K562 (cell line): ENCODE results near the gene HNRNPD. TPM values are rescaled to one million over a fixed set of nuclear protein-coding genes. Genes with fewer than 3 reads are reported as not detected.

Experiments used
- ATAC-seq: fragments of 200-7000 bp; cut with Tn5 transposase; 3 replicates; pipeline ENCODE4 v1.9.1; 2020; ENCODE audit warnings: moderate library complexity
- BruUV-seq: library from RNA; stranded (reverse); fragments of 400-500 nt; replicated peaks from 2 replicates; lab custom pipeline; 2021; lab: Mats Ljungman, UMichigan
- CTCF ChIA-PET: fragments of 300-600 bp; formaldehyde crosslinking; extraction: SDS; loops from one replicate; lab custom pipeline; 2021; ENCODE audit warnings: low intra/inter-chr PET ratio; lab: Yijun Ruan, JAX
- POLR2A ChIA-PET: fragments of 300-600, 350-650 bp; sonication (Branson Sonifier 250); formaldehyde crosslinking; extraction: SDS; loops from one replicate; lab custom pipeline; 2021; ENCODE audit warnings: antibody characterized with exemption, inconsistent platforms; lab: Yijun Ruan, JAX
- DNase-seq, 4 experiments: peaks; one replicate each; pipeline versions ENCODE4 v3.0.0 to v3.0.0-alpha.2; 2011 to 2018; ENCODE audit warnings: low spot score in 3 of 4, mixed read lengths in 3 of 4; ENCODE audit errors: extremely low read depth in 1 of 4
- FAIRE-seq: peaks from 2 replicates; lab custom pipeline; 2011; peaks lifted over from hg19 to GRCh38; lab: Jason Lieb, UNC
- H2AFZ ChIP-seq: 2 replicates; pipeline ENCODE4 v1.6.0; 2011; ENCODE audit warnings: low read depth, low read length, control low read depth, inconsistent platforms
- H3K27ac ChIP-seq: fragments of 200-600 bp; 3 replicates; pipeline ENCODE4 v1.8.0; 2011; ENCODE audit warnings: low read depth, mild to moderate bottlenecking, control low read depth, inconsistent platforms, low read length, moderate library complexity, mixed read lengths; ENCODE audit errors: extremely low read depth
- H3K27me3 ChIP-seq, 2 experiments: fragments of 300-600 bp in 1 of 2; 2 replicates in 1 of 2; 3 replicates in 1 of 2; pipeline versions ENCODE4 v1.6.0 to v1.8.0; 2011; ENCODE audit warnings: inconsistent platforms in 2 of 2, low read length in 2 of 2, mild to moderate bottlenecking in 1 of 2, mixed read lengths in 1 of 2, moderate library complexity in 1 of 2; ENCODE audit not compliant: control insufficient read depth in 2 of 2, insufficient read depth in 2 of 2
- H3K36me3 ChIP-seq: fragments of 300-600 bp; 3 replicates; pipeline ENCODE4 v1.8.0; 2011; ENCODE audit warnings: mild to moderate bottlenecking, low read length, inconsistent platforms; ENCODE audit not compliant: control insufficient read depth, insufficient read depth
- H3K4me1 ChIP-seq, 2 experiments: fragments of 200-600 bp in 1 of 2; replicated peaks in 1 of 2; 2 replicates in 1 of 2; 3 replicates in 1 of 2; pipeline versions ENCODE4 v1.5.1 to v1.8.0; 2011; ENCODE audit warnings: inconsistent platforms in 2 of 2, low read length in 2 of 2, mild to moderate bottlenecking in 1 of 2, mixed read lengths in 1 of 2, moderate library complexity in 1 of 2; ENCODE audit not compliant: control insufficient read depth in 2 of 2, insufficient read depth in 2 of 2
- H3K4me2 ChIP-seq: 2 replicates; pipeline ENCODE4 v1.6.1; 2011; ENCODE audit warnings: low read length, control low read depth, inconsistent platforms, mixed read lengths; ENCODE audit not compliant: insufficient read depth
- H3K4me3 ChIP-seq: fragments of 200-600 bp; sonication (generic), shearing (Covaris generic); 2 replicates; pipeline ENCODE4 v1.5.1; 2016; ENCODE audit warnings: control low read depth, inconsistent platforms
- H3K79me2 ChIP-seq: fragments of 200-600 bp; 3 replicates; pipeline ENCODE4 v1.8.0; 2011; ENCODE audit warnings: low read length, inconsistent platforms; ENCODE audit not compliant: control insufficient read depth, insufficient read depth
- H3K9ac ChIP-seq, 2 experiments: 2 replicates each; pipeline versions ENCODE4 v1.6.0 to v1.6.1; 2011; ENCODE audit warnings: low read depth in 2 of 2, low read length in 2 of 2, control low read depth in 1 of 2, inconsistent platforms in 1 of 2, mild to moderate bottlenecking in 1 of 2, mixed read lengths in 1 of 2; ENCODE audit not compliant: insufficient read depth in 1 of 2
- H3K9me1 ChIP-seq: one replicate; pipeline ENCODE4 v1.6.0; 2011; ENCODE audit warnings: inconsistent platforms, mild to moderate bottlenecking, low read length, moderate library complexity; ENCODE audit not compliant: control insufficient read depth, insufficient read depth
- H3K9me3 ChIP-seq: replicated peaks from 2 replicates; pipeline ENCODE4 v1.5.1; 2011; ENCODE audit warnings: low read depth, low read length, inconsistent platforms; ENCODE audit not compliant: control insufficient read depth, insufficient read depth
- H4K20me1 ChIP-seq: replicated peaks from 2 replicates; pipeline ENCODE4 v1.6.1; 2011; ENCODE audit warnings: low read length, inconsistent platforms, mixed read lengths; ENCODE audit not compliant: control insufficient read depth, insufficient read depth
- CREM ChIP-seq: IDR thresholded peaks from 2 replicates; pipeline ENCODE4 v1.6.1; 2014; ENCODE audit warnings: antibody characterized with exemption, low read depth
- CTCF ChIP-seq, 3 experiments: IDR thresholded peaks in 2 of 3; conservative IDR thresholded peaks in 1 of 3; 2 replicates each; pipeline ENCODE4 v1.5.1; 2011 to 2012; ENCODE audit warnings: low read length in 3 of 3, mild to moderate bottlenecking in 3 of 3, control low read depth in 2 of 3, improper control_type of control experiment in 1 of 3, inconsistent platforms in 1 of 3, low read depth in 1 of 3, mixed read lengths in 1 of 3, moderate library complexity in 1 of 3; ENCODE audit not compliant: insufficient read depth in 2 of 3
- HNRNPLL ChIP-seq: fragments of 200-400 bp; formaldehyde crosslinking; IDR thresholded peaks from 2 replicates; pipeline ENCODE4 v1.6.1; 2017; ENCODE audit warnings: low read length, low read depth, mild to moderate bottlenecking; ENCODE audit not compliant: poor library complexity, severe bottlenecking
- MAX ChIP-seq: sonication (generic); formaldehyde crosslinking; IDR thresholded peaks from 2 replicates; pipeline ENCODE4 v1.9.0; 2022; ENCODE audit warnings: mild to moderate bottlenecking, missing genetic modification reagents
- POLR3G ChIP-seq: IDR thresholded peaks from 2 replicates; pipeline ENCODE4 v1.6.1; 2011; ENCODE audit not compliant: insufficient read length, insufficient replicate concordance; ENCODE audit errors: extremely low read depth
- RCOR1 ChIP-seq, 2 experiments: IDR thresholded peaks; 2 replicates each; pipeline ENCODE4 v1.6.1; 2012; ENCODE audit warnings: low read depth in 2 of 2, low read length in 2 of 2, borderline replicate concordance in 1 of 2, improper control_type of control experiment in 1 of 2
- SRSF9 ChIP-seq: fragments of 200-400 bp; formaldehyde crosslinking; IDR thresholded peaks from 2 replicates; pipeline ENCODE4 v1.6.1; 2017; ENCODE audit warnings: low read depth, low read length, borderline replicate concordance
- TAF9B ChIP-seq: fragments of 450-650 bp; IDR thresholded peaks from 2 replicates; pipeline ENCODE4 v1.6.1; 2018; ENCODE audit warnings: mild to moderate bottlenecking; ENCODE audit not compliant: partially characterized antibody
- ZNF174 ChIP-seq: fragments of 250-450 bp; sonication (Bioruptor Pico); IDR thresholded peaks from 2 replicates; pipeline ENCODE4 v1.4.0; 2020; ENCODE audit warnings: mild to moderate bottlenecking
- WGBS: fragments of 100-300 bp; shearing (Covaris generic); methylation state at CpG from one replicate; pipeline ENCODE4 v1.1.6; 2016; ENCODE audit warnings: low coverage, mixed read lengths; ENCODE audit not compliant: insufficient coverage; ENCODE audit errors: missing lambda C conversion rate; 5-methylcytosine and 5-hydroxymethylcytosine counted together
- in situ Hi-C: fragments of 300-500 bp; cut with MboI; formaldehyde crosslinking; loops from 4 replicates; pipeline ENCODE4 v1.15.0; 2018; ENCODE audit warnings: inconsistent platforms, mixed read lengths
- intact Hi-C: fragments of 100-400 bp; cut with micrococcal nuclease; formaldehyde crosslinking; loops from 2 replicates; pipeline ENCODE4 v1.14.2; 2022
- polyA plus RNA-seq, 8 experiments: library from polyadenylated mRNA; depleted of rRNA in 4 of 8; stranded (reverse) in 5 of 8; unstranded in 3 of 8; fragments of >200 nt; fragmentation: Nextera tagmentation in 2 of 8; fragmentation: Illumina TruSeq in 1 of 8; extraction: Ambion mirVana in 2 of 8; extraction: Trizol in 1 of 8; gene quantifications; 2 replicates each; pipeline versions ENCODE4 v1.2.1 to v1.2.3, GENCODE V29; 2011 to 2014; ENCODE audit warnings: inconsistent platforms in 1 of 8, missing spikeins in 1 of 8
- total RNA-seq, 7 experiments: library from RNA; depleted of rRNA in 6 of 7; stranded (reverse); fragments of >200 nt in 6 of 7; fragmentation: Illumina TruSeq in 2 of 7; extraction: Trizol in 2 of 7; gene quantifications; 2 replicates each; pipeline versions ENCODE4 v1.2.1 to v1.2.3, GENCODE V29; 2011 to 2021; ENCODE audit warnings: low replicate concordance in 1 of 7
- TF ChIP-seq, protein P1 (sequence below): sonication (generic); formaldehyde crosslinking; IDR thresholded peaks from 2 replicates; pipeline ENCODE4 v1.8.0; 2023; ENCODE audit warnings: mild to moderate bottlenecking, missing genetic modification reagents
- TF ChIP-seq, protein P2 (sequence below): sonication (generic); formaldehyde crosslinking; IDR thresholded peaks from 2 replicates; pipeline ENCODE4 v1.8.0; 2022; ENCODE audit warnings: mild to moderate bottlenecking, missing genetic modification reagents

Gene HNRNPD
- total and polyA plus RNA-seq, 9 of the 15 experiments (the other 6 are each of a cell fraction or from before 2014, with no cell fraction given) = 92.4 to 955 (median 160) TPM

DNA sequence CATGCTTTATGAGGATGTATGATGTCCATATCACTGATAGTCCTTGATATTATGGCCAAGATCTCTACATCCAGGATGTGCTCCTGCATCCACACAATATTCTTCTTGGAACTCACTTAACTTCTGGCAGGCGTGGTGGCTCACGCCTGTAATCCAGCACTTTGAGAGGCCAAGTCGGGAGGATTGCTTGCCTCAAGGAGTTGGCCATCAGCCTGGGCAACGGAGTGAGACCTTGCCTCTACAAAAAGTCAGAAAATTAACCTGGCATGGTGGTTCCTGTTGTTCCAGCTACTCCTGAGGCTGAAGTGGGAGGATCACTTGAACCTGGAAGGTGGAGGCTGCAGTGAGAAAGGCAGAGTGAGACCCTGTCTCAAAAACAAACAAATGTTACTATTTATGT, 2.3 kb upstream of the HNRNPD start:
- Histone ChIP-seq H2AFZ (peak overlapping the region; percentile 13; the same call in 1 of the 2 replicates), H3K79me2 (peaks cover 51% of the 10 kb centered on the region), H3K27ac (no peak overlapping the region), H3K9me3 (no peaks in the 10 kb centered on the region), H3K27me3 (no peaks in the 10 kb centered on the region), H3K9ac (peak overlapping the region; percentile 65 to 98; a peak in 2 of 4 replicates), H3K4me2 (peak overlapping the region; percentile 86), H3K4me3 (no peak overlapping the region; the same call in 1 of the 2 replicates), H3K4me1 (peaks cover 7 to 12% of the 10 kb centered on the region in 2 experiments; a peak in 4 of 5 replicates), H3K36me3 (peaks cover 21% of the 10 kb centered on the region), H4K20me1 (peaks cover 21% of the 10 kb centered on the region), H3K9me1 (no peaks in the 10 kb centered on the region)
- FAIRE-seq (peak; percentile 52), ATAC-seq (no peak), DNase-seq (no peak)
- in situ Hi-C loops = loop anchor here (5.0 kb wide), 1 partner anchor 51 kb away; no protein-coding TSS in a partner anchor
- ChIA-PET POLR2A (interaction anchor here (1.3 kb wide), 2 partner anchors 10 to 53 kb away, joined by 3 to 6 read pairs; no protein-coding TSS in a partner anchor), CTCF (interaction anchor here (2.5 kb wide), 1 partner anchor 53 kb away, joined by 7 read pairs; no protein-coding TSS in a partner anchor)
- TF ChIP-seq SRSF9 = no peak
- TF ChIP-seq HNRNPLL = no peak
- no peak for TF ChIP-seq MAX (CRISPR knock-in tag)
- TF ChIP-seq TAF9B = no peak
- no peak for TF ChIP-seq ZNF174
- no peak for TF ChIP-seq CREM
- TF ChIP-seq, protein P1, sequence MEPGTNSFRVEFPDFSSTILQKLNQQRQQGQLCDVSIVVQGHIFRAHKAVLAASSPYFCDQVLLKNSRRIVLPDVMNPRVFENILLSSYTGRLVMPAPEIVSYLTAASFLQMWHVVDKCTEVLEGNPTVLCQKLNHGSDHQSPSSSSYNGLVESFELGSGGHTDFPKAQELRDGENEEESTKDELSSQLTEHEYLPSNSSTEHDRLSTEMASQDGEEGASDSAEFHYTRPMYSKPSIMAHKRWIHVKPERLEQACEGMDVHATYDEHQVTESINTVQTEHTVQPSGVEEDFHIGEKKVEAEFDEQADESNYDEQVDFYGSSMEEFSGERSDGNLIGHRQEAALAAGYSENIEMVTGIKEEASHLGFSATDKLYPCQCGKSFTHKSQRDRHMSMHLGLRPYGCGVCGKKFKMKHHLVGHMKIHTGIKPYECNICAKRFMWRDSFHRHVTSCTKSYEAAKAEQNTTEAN (CRISPR knock-in tag) = no peak
- no peak for TF ChIP-seq RCOR1 (IDR thresholded peaks at IDR 0.05; ENCODE audit: borderline replicate concordance in 1 of 2, low read depth in 2 of 2, low read length in 2 of 2)
- TF ChIP-seq, protein P2, sequence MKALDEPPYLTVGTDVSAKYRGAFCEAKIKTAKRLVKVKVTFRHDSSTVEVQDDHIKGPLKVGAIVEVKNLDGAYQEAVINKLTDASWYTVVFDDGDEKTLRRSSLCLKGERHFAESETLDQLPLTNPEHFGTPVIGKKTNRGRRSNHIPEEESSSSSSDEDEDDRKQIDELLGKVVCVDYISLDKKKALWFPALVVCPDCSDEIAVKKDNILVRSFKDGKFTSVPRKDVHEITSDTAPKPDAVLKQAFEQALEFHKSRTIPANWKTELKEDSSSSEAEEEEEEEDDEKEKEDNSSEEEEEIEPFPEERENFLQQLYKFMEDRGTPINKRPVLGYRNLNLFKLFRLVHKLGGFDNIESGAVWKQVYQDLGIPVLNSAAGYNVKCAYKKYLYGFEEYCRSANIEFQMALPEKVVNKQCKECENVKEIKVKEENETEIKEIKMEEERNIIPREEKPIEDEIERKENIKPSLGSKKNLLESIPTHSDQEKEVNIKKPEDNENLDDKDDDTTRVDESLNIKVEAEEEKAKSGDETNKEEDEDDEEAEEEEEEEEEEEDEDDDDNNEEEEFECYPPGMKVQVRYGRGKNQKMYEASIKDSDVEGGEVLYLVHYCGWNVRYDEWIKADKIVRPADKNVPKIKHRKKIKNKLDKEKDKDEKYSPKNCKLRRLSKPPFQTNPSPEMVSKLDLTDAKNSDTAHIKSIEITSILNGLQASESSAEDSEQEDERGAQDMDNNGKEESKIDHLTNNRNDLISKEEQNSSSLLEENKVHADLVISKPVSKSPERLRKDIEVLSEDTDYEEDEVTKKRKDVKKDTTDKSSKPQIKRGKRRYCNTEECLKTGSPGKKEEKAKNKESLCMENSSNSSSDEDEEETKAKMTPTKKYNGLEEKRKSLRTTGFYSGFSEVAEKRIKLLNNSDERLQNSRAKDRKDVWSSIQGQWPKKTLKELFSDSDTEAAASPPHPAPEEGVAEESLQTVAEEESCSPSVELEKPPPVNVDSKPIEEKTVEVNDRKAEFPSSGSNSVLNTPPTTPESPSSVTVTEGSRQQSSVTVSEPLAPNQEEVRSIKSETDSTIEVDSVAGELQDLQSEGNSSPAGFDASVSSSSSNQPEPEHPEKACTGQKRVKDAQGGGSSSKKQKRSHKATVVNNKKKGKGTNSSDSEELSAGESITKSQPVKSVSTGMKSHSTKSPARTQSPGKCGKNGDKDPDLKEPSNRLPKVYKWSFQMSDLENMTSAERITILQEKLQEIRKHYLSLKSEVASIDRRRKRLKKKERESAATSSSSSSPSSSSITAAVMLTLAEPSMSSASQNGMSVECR (CRISPR knock-in tag) = no peak
- no peak for TF ChIP-seq POLR3G
- TF ChIP-seq CTCF (IDR thresholded peaks at IDR 0.05 in 2 of 3, conservative IDR thresholded peaks at IDR 0.05 in 1 of 3; ENCODE audit: insufficient read depth in 2 of 3, low read depth in 1 of 3, low read length in 3 of 3) = no peak
- intact Hi-C loops = loop anchor here (10.0 kb wide), 1 partner anchor 639 kb away; the partner anchor contains the start of gene LIN54
- WGBS = 57% methylated on average over 3 of the region's 4 CpGs
- no TSS peak for BruUV-seq
